ENCODE results near the gene TEK. TPM values are rescaled to one million over a fixed set of nuclear protein-coding genes. Genes with fewer than 3 reads are reported as not detected.

The TEK gene
- total and polyA plus RNA-seq, 10 of the 15 experiments (the other 5 are each of a cell fraction or from before 2014, with no cell fraction given) = not detected

- H3K27me3 ChIP-seq (replicated peaks in 1 of 2; ENCODE audit: control insufficient read depth in 2 of 2, insufficient read depth in 2 of 2, low read length in 1 of 2) = no peaks in the 10 kb centered on the region
- ATAC-seq (no peak), FAIRE-seq (no peak), DNase-seq (ENCODE audit: low read depth, low spot score) (no peak)
- H3K4me2 ChIP-seq (ENCODE audit: control insufficient read depth, insufficient read depth) = no peak overlapping the region
- no peaks in the 10 kb centered on the region for H3K4me1 ChIP-seq (ENCODE audit: control insufficient read depth, insufficient read depth, low read length)
- no TSS peak for BruUV-seq (replicated peaks)
- POLR2A ChIA-PET = no interaction called here
- H3K36me3 ChIP-seq (ENCODE audit: control insufficient read depth in 2 of 2, insufficient read depth in 2 of 2, low read length in 1 of 2) = no peaks in the 10 kb centered on the region
- TF ChIP-seq EP300 (IDR thresholded peaks at IDR 0.05; ENCODE audit: borderline replicate concordance in 1 of 2, control insufficient read depth in 1 of 2, low read depth in 2 of 2, low read length in 2 of 2) = no peak
- no peak for TF ChIP-seq IRF3 (IDR thresholded peaks at IDR 0.05)
- no peak for TF ChIP-seq BMI1 (IDR thresholded peaks at IDR 0.05; ENCODE audit: borderline replicate concordance)
- TF ChIP-seq, protein P1, sequence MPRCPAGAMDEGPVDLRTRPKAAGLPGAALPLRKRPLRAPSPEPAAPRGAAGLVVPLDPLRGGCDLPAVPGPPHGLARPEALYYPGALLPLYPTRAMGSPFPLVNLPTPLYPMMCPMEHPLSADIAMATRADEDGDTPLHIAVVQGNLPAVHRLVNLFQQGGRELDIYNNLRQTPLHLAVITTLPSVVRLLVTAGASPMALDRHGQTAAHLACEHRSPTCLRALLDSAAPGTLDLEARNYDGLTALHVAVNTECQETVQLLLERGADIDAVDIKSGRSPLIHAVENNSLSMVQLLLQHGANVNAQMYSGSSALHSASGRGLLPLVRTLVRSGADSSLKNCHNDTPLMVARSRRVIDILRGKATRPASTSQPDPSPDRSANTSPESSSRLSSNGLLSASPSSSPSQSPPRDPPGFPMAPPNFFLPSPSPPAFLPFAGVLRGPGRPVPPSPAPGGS (IDR thresholded peaks at IDR 0.05; ENCODE audit: borderline replicate concordance, insufficient read depth, low read depth, low read length, poor library complexity, severe bottlenecking) = no peak
- no peak for TF ChIP-seq CHD4 (IDR thresholded peaks at IDR 0.05)
- TF ChIP-seq, protein P2, sequence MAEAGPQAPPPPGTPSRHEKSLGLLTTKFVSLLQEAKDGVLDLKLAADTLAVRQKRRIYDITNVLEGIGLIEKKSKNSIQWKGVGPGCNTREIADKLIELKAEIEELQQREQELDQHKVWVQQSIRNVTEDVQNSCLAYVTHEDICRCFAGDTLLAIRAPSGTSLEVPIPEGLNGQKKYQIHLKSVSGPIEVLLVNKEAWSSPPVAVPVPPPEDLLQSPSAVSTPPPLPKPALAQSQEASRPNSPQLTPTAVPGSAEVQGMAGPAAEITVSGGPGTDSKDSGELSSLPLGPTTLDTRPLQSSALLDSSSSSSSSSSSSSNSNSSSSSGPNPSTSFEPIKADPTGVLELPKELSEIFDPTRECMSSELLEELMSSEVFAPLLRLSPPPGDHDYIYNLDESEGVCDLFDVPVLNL (IDR thresholded peaks at IDR 0.05; ENCODE audit: low read depth, low read length) = no peak
- TF ChIP-seq EGR1 (IDR thresholded peaks at IDR 0.05; ENCODE audit: borderline replicate concordance in 1 of 2, low read depth in 2 of 2, low read length in 2 of 2) = no peak
- no peak for TF ChIP-seq SMAD5 (IDR thresholded peaks at IDR 0.05; ENCODE audit: low read depth)
- TF ChIP-seq NFYB (IDR thresholded peaks at IDR 0.05; ENCODE audit: insufficient read depth, low read depth, low read length) = no peak
- no peak for TF ChIP-seq RELA (IDR thresholded peaks at IDR 0.05; ENCODE audit: borderline replicate concordance, partially characterized antibody)
- TF ChIP-seq RAD51 (IDR thresholded peaks at IDR 0.05) = no peak
- no peak for TF ChIP-seq NR2C2 (IDR thresholded peaks at IDR 0.05; ENCODE audit: borderline replicate concordance, control insufficient read depth, insufficient read length, low read depth)
- no peak for TF ChIP-seq ATF3 (IDR thresholded peaks at IDR 0.05; ENCODE audit: borderline replicate concordance, extremely low read depth, low read depth, low read length)
- TF ChIP-seq, protein P3, sequence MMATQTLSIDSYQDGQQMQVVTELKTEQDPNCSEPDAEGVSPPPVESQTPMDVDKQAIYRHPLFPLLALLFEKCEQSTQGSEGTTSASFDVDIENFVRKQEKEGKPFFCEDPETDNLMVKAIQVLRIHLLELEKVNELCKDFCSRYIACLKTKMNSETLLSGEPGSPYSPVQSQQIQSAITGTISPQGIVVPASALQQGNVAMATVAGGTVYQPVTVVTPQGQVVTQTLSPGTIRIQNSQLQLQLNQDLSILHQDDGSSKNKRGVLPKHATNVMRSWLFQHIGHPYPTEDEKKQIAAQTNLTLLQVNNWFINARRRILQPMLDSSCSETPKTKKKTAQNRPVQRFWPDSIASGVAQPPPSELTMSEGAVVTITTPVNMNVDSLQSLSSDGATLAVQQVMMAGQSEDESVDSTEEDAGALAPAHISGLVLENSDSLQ (IDR thresholded peaks at IDR 0.05) = no peak
- TF ChIP-seq DPF2 (IDR thresholded peaks at IDR 0.05) = no peak
- no peak for TF ChIP-seq SUZ12 (IDR thresholded peaks at IDR 0.05; ENCODE audit: unreplicated experiment)
- TF ChIP-seq HDGF (IDR thresholded peaks at IDR 0.05) = no peak
- TF ChIP-seq POU2F2 (IDR thresholded peaks at IDR 0.05; ENCODE audit: borderline replicate concordance, low read depth, low read length) = no peak
- H3K4me3 ChIP-seq = no peak overlapping the region
- RAD21 ChIA-PET (ENCODE audit: unreplicated experiment) = no interaction called here
- no peaks in the 10 kb centered on the region for H3K79me2 ChIP-seq (ENCODE audit: control insufficient read depth, insufficient read depth, low read length)
- intact Hi-C loops (cut with micrococcal nuclease; ENCODE audit: unreplicated experiment) (no loop called here), in situ Hi-C loops (cut with MboI) (no loop called here)
- H3K9ac ChIP-seq (ENCODE audit: control insufficient read depth, insufficient read depth, low read length) = no peak overlapping the region
- no peaks in the 10 kb centered on the region for H3K9me3 ChIP-seq (replicated peaks; ENCODE audit: control insufficient read depth, insufficient read depth, low read length)
- no peaks in the 10 kb centered on the region for H4K20me1 ChIP-seq (ENCODE audit: control insufficient read depth, insufficient read depth)
- WGBS (ENCODE audit: insufficient coverage, insufficient replicate concordance, low lambda C conversion rate, missing lambda C conversion rate) = 8% methylated on average over 5 of the region's 5 CpGs
- SMC1A ChIA-PET (ENCODE audit: uncharacterized antibody, unreplicated experiment) = interaction anchor here (0.6 kb wide), 1 partner anchor 225 kb away, joined by 3 read pairs; no protein-coding TSS in a partner anchor
- H3K27ac ChIP-seq (ENCODE audit: control insufficient read depth, insufficient read depth) = no peak overlapping the region
- CTCF ChIA-PET = no interaction called here
- H2AFZ ChIP-seq (ENCODE audit: control insufficient read depth, low read depth, low read length) = no peak overlapping the region
Observed at GRCh38 chr9:27184556-27185351, 75.7 kb downstream of the TEK start.

Data from GM12878 (cell line).